Stimulated activated CD8-positive, alpha-beta memory T cell treated with anti-CD3 and anti-CD28 coated beads, Interleukin-7, amount 100 ng/mL, for 24 hours (primary cell): ENCODE data around the gene PSMA7.
"Not testable (repeated sequence)": the region's sequence is repeated elsewhere in the genome, so short reads cannot be mapped to it uniquely, and the experiment has no call there.

Source experiments
- DNase-seq: peaks from one replicate; pipeline ENCODE4 v3.0.0-alpha.2; 2020; ENCODE audit warnings: low read depth

Gene PSMA7

DNA sequence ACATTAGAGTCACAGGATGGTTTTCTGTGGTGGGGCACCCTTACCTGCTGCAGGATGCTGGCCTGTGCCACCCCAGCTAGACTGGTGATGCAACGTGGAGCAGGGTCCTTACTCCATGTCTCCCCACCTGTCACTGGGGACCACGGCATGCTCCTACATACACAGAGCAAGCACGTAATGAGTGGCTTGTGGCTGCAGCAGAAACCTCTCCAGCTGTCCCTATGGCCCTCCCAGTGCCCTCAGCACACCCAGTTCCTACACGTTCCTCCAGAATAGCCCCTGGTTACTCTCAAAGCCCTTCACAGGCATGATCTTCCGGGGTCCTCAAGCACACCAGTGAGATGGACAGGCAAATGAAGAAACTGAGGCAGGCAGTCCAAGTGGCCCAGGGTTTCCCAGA, 24.1 kb downstream of the PSMA7 start:
- DNase-seq: no peak

- DNase-seq: no peak
Observed at GRCh38 chr20:62118113-62119043, 24.8 kb downstream of the PSMA7 start.

DNA sequence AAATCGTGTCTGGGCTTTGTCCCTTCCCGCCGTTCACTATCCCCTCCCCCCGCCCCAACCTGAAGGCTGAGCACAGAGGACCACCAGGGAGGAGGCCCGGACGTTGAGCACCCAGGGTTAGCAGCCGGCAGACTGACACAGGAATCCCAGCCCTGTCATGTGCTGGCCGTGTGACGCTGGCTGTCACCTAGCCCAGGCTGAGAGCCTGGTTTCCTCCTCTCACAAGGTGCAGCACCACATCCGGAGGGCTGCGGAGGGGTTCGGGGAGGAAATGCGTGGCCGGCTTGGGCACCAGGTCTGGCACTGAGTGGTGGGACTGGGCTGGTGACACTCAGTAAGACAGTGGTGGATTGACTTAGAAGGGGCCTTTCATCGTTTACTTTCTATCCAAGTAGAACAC, 25.5 kb downstream of the PSMA7 start:
- no peak for DNase-seq

DNA sequence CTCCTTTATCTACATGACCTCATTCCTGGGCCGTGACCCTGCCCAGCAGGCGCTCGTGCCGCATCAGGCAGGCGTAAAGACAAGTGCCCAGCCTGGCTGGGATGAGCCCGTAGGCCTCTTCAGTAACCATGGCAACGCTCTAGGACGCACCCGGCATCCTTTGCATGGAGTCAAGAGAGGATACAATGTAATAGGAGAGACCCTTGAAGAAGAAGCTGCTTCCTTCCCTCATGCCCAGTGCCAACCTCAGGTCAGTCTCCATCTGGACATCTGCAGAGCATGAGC, 25.9 kb downstream of the PSMA7 start:
- DNase-seq: no peak

DNA sequence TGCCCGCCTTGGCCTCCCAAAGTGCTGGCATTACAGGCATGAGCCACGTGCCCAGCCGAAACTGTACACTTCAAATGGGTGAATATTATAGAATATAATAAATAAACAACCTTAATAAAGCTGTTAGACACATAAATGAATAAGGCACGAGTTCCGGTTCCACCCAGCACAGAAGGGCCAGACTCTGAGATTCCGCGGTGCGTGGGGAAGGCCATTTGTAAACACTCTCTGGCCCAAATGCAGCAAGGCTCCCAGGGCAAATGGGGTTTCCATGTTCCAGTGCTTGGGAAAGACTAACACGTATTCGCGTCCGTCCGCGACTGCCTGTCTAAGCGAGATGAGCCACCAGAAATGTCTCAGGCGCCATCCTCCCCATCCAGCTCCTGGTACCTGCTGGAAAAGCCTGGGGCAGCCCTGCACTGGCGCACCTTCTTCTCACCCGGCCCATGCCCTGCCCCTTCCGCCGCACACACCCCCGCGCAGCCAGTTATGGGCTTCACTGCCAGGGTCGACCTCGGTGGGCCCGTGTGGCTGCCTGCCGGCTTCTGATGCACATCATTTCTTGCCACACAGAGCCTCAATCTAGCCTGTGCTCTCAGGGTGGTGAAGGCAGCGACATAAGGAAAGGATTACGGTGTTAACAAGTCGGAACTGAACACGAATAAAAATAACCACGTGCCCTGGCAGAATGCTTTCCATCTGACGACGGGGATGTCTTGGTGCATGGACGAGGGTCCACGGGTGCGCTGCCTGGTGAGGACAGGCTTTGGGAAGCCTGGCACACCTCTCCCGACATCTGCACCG, 26.4 kb downstream of the PSMA7 start:
- no peak for DNase-seq

GRCh38 chr20:62115800-62116407, 27.3 kb downstream of the PSMA7 start:
- not testable (repeated sequence) for DNase-seq

GRCh38 chr20:62114894-62115293, 28.3 kb downstream of the PSMA7 start:
- DNase-seq: no peak

DNA sequence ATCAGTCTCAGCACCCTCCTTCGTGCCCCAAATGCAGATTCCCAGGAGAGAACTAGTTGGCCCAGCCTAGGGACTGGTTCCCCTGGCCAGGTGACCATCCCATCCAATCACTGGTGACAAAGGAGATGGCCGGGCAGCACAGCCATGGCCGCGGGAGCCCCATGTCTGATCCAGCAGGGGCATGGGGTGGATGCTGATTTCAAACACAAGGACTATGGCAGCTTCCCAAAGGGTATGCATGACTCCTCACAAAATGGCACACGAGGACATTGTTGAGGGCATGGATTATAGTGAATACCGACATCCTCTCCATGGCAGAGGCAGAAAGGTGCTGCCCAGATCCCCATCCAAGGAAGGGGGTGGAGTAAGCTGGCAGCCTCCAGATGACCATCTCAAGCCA, 30.8 kb downstream of the PSMA7 start:
- no peak for DNase-seq

DNA sequence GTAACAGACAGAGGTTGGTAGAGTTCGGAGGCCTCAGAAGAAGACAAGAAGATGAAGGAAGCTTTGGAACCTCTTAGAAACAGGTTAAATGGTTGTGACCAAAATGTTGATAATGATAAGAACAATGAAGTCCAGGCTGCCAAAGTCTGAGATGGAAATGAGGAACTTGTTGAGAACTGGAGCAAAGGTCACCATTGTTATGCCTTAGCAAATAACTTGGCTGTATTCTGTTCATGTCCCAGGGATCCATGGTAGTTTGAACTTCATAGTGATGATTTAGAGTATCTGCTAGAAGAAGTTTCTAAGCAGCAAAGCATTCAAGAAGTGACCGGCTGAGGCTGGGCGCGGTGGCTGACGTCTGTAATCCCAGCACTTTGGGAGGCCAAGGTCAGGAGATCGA, 32.0 kb downstream of the PSMA7 start:
- DNase-seq: no peak

DNA sequence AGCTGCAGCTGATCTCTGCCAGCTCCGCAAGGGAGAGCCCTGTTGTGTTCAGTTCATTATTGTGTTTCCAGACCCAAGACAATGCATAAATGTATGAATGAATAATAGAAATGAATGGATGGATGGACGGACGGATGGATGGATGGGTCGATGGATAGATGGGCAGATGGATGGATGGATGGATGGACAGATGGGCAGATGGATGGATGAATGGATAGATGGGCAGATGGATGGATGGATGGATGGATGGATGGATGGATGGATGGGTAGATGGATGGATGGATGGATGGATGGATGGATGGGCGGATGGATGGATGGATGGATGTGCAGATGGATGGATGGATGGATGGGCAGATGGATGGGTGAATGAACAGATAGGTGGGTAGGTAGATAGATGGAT, 37.6 kb downstream of the PSMA7 start:
- no peak for DNase-seq

- no peak for DNase-seq
Observed at GRCh38 chr20:62104791-62105345, 38.3 kb downstream of the PSMA7 start.

DNA sequence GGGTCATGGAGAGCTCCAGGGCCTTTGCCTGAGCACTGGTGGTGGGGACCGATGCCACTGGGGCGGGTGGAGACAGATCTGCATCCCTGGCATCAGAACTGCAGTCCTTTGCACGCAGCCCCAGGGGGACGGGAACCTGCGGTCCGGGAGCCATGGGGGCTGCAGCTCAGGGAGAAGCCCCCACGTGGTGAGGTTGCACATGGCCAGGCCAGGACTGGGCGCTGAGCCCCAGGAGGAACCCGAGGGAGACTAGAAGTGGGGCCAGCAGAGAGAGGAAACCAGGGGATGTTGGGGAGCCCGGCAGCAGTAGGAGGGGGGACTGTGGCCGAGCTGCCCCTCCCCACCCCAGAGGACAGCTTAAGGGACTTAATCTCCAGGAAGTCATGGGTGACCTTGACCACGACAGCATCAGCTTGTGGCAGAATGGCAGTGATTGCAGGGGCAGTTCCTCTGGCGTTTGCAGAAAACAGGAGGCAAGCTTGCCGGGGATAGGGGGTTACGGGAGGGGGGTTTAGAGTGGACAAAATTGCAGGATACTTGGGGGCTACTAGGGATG, 38.9 kb downstream of the PSMA7 start:
- no peak for DNase-seq

GRCh38 chr20:62103508-62104233, 39.5 kb downstream of the PSMA7 start:
- no peak for DNase-seq

DNA sequence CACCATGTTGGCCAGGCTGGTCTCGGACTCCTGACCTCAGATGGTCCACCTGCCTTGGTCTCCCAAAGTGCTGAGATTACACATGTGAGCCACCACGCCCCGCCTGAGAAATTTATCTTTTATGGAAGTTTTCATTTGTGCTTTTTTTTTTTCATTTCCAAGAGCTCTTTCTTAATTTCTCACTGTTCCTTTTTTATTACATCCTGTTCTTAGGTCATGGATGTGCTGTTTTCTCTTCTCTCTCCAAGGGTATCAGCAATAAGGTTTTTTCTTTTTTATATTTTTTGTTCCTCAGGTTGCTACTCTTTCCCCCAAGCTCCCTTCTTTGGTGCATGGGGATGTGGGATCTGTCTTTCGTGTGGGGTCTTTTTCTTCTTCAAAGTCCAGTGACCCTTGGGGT, 42.1 kb downstream of the PSMA7 start:
- DNase-seq: no peak

DNA sequence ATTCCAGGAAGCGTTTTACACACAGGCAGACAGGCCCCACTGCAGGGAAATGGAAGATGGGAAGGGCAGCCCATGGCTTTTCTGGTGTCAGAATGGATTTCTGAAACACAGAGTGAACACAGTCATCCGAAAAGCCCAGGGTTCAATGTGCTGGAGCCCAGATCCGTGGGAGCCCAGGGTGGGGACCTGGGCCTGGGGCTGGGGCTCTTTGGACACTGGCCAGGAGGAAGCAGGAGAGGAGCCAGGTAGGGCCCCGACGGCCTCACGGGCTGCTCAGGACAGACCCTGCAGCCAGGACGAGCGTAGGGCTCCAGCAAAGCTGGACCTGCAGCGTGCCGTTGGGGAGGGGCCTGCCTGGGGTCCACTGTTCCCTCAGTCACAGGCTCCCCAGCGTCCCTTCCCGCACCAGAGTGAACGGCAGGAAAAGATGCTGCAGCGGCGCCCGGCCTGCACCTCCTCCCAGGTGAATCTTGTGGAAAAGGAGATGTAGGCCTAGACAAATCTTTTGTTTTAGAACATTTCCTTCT, 45.2 kb downstream of the PSMA7 start:
- DNase-seq: no peak

DNA sequence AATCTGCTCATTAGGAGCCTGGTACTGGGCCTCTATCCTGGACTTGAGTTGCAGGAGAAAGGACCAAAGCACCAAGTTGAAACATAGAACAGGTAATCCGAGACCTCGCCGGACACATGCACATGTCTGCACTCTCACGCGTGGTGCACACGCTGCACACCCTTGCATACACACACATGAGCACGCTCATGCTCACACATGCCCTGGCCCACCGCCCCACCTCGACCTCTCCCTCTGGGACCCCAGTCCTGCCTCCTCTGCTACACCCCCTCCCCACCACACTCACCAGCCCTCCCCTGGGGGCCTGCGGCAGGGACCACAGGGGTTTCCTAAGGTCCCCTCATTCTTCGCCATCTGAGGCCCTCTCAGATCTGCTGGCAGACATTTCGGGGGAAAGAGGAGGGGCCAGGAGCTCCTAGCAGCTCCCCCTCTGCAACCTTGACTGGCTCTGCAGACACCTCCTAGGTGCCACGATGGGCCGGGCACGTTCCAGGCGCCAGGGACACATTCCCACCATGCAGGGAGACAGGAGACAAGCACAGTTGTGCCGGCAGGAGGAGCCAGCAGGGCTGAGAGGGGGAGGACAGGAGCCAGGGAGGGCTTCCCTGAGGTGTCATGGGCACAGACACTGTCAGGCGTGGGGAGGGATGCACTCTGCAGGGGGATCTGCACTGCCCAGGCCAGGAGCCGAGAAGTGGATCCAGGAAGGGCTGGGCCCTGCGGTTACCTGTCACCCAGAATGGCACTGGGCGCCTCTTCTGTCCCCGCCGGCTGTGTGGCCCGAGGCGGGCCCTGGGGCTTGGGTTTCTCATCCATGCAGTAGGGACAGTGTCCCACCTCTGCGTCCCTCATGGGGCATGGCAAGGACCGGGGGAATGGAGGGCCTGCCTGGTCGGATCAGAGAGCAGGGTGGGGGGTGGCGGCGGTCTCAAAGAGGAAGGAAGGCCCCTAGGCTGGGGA, 46.5 kb downstream of the PSMA7 start:
- no peak for DNase-seq

GRCh38 chr20:62089393-62089792, 53.8 kb downstream of the PSMA7 start:
- DNase-seq: no peak

- no peak for DNase-seq
Observed at GRCh38 chr20:62088258-62089127, 54.7 kb downstream of the PSMA7 start.

GRCh38 chr20:62087632-62088031, 55.6 kb downstream of the PSMA7 start:
- DNase-seq: no peak
